HG02840 (cell line): Measurements from ENCODE around the gene DTX3L.

Experiments used
- ATAC-seq: cut with Tn5 transposase; IDR thresholded peaks from one replicate; pipeline ENCODE4 v1.9.1; 2021; ENCODE audit warnings: mild to moderate bottlenecking, moderate library complexity, moderate number of reproducible peaks; ENCODE audit not compliant: unreplicated experiment, low FRiP score

DTX3L gene

GRCh38 chr3:122564155-122564912 is at the start of gene DTX3L, which contains the start of gene PARP9:
Gene DTX3L, plus strand, starts transcription at chr3:122564338. Its CDS starts 89 bp downstream, at chr3:122564427.
Gene PARP9, minus strand, starts transcription at chr3:122564300. Its CDS starts 4,680 bp downstream, at chr3:122559620.
- peak; percentile 51 for ATAC-seq

- ATAC-seq: no peak
Observed at GRCh38 chr3:122515020-122515468, 49.1 kb upstream of the DTX3L start.

- no peak for ATAC-seq
Observed at GRCh38 chr3:122515870-122516269, 48.3 kb upstream of the DTX3L start.

GRCh38 chr3:122516846-122517360 is 47.2 kb upstream of the DTX3L start:
- no peak for ATAC-seq

- ATAC-seq: no peak
Observed at GRCh38 chr3:122519693-122520092, 44.4 kb upstream of the DTX3L start.

GRCh38 chr3:122520861-122521260 is 43.3 kb upstream of the DTX3L start:
- ATAC-seq: no peak

GRCh38 chr3:122523317-122523716 is 40.8 kb upstream of the DTX3L start:
- ATAC-seq: no peak

- ATAC-seq: no peak
Observed at GRCh38 chr3:122530164-122530563, 34.0 kb upstream of the DTX3L start.

GRCh38 chr3:122533480-122533879 is 30.7 kb upstream of the DTX3L start:
- no peak for ATAC-seq

GRCh38 chr3:122533931-122534334 is 30.2 kb upstream of the DTX3L start:
- ATAC-seq: peak; percentile 92

- no peak for ATAC-seq
Observed at GRCh38 chr3:122535964-122536631, 28.0 kb upstream of the DTX3L start.

- no peak for ATAC-seq
Observed at GRCh38 chr3:122536632-122537001, 27.5 kb upstream of the DTX3L start.

GRCh38 chr3:122538956-122539490 is 25.1 kb upstream of the DTX3L start:
- ATAC-seq: no peak

GRCh38 chr3:122546151-122546550 is 18.0 kb upstream of the DTX3L start:
- ATAC-seq: no peak

- no peak for ATAC-seq
Observed at GRCh38 chr3:122548076-122548475, 16.1 kb upstream of the DTX3L start.

- no peak for ATAC-seq
Observed at GRCh38 chr3:122548619-122549018, 15.5 kb upstream of the DTX3L start.

- ATAC-seq: no peak
Observed at GRCh38 chr3:122553171-122553570, 11.0 kb upstream of the DTX3L start.

GRCh38 chr3:122555275-122556071 is 8.7 kb upstream of the DTX3L start:
- ATAC-seq: no peak

- no peak for ATAC-seq
Observed at GRCh38 chr3:122557356-122557755, 6.8 kb upstream of the DTX3L start.

GRCh38 chr3:122558605-122559004 is 5.5 kb upstream of the DTX3L start:
- ATAC-seq: no peak

- ATAC-seq: no peak
Observed at GRCh38 chr3:122559906-122560305, 4.2 kb upstream of the DTX3L start.
